SK-N-SH treated with all-trans-retinoic acid at 6 μM for 48 hours (cell line): ENCODE results near the gene RALGPS1.

Experiments
- ESRRG ChIP-seq: fragments of 250-450 bp; sonication (Bioruptor Pico); IDR thresholded peaks from 2 replicates; pipeline ENCODE4 v1.6.1; 2021; ENCODE audit warnings: mild to moderate bottlenecking
- ZFP3 ChIP-seq: fragments of 250-450 bp; sonication (Bioruptor Pico); IDR thresholded peaks from 2 replicates; pipeline ENCODE4 v1.5.0; 2020; ENCODE audit warnings: mild to moderate bottlenecking, moderate library complexity

DNA sequence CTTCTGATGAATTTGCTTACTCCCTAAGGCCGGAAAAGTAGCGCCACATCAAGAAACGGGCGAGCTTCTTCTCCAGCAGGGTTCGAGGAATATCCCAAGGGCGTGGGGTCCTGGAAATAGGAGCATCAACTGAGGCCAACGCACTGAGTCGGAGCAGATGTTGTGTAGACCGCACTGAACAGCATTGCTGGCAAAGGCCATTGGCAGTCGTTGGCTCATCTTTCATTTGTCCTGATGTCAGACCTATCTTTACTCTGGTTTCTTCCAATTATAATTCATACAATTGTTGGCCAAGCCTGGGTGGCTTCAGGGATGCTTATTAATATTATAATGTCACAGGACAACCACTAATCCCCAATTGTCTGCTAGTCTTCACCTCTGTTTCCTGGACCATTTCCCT lies 27.7 kb upstream of the RALGPS1 start:
- TF ChIP-seq ESRRG (no peak), ZFP3 (CRISPR knock-in tag) (no peak)
